HepG2 (cell line): ENCODE measurements around the gene IRF2. TPM values are rescaled to one million over a fixed set of nuclear protein-coding genes. Genes with fewer than 3 reads are reported as not detected.

Experiments used
- ATAC-seq: fragments of 200-7000 bp; cut with Tn5 transposase; 3 replicates; pipeline ENCODE4 v1.9.1; 2020; ENCODE audit warnings: mild to moderate bottlenecking, moderate library complexity
- BruUV-seq: library from RNA; stranded (reverse); fragments of 400-500 nt; replicated peaks from 2 replicates; lab custom pipeline; 2021; lab: Mats Ljungman, UMichigan
- CTCF ChIA-PET: fragments of 300-600 bp; formaldehyde crosslinking; extraction: SDS; loops from one replicate; lab custom pipeline; 2021; ENCODE audit warnings: low total read pairs, inconsistent platforms, low intra/inter-chr PET ratio; lab: Yijun Ruan, JAX
- POLR2A ChIA-PET: fragments of 350-600 bp; sonication (Branson Sonifier 250); formaldehyde crosslinking; loops from one replicate; lab custom pipeline; 2020; ENCODE audit warnings: antibody characterized with exemption, inconsistent platforms; lab: Yijun Ruan, JAX
- DNase-seq: peaks from one replicate; pipeline ENCODE4 v3.0.0-alpha.2; 2015; ENCODE audit warnings: low spot score
- FAIRE-seq: peaks from 3 replicates; lab custom pipeline; 2011; peaks lifted over from hg19 to GRCh38; lab: Jason Lieb, UNC
- H2AFZ ChIP-seq: one replicate; pipeline ENCODE4 v1.6.1; 2011; ENCODE audit warnings: low read length, inconsistent platforms
- H3K27ac ChIP-seq: fragments of 300-600 bp; 3 replicates; pipeline ENCODE4 v1.8.0; 2011; ENCODE audit warnings: mixed run types, mild to moderate bottlenecking, mixed read lengths, low read length, inconsistent platforms; ENCODE audit not compliant: insufficient read depth; ENCODE audit errors: extremely low read length
- H3K27me3 ChIP-seq, 2 experiments: fragments of 200-600 bp in 1 of 2; 2 replicates in 1 of 2; 3 replicates in 1 of 2; pipeline versions ENCODE4 v1.6.0 to v1.8.0; 2011; ENCODE audit warnings: low read length in 2 of 2, mild to moderate bottlenecking in 2 of 2, moderate library complexity in 2 of 2, inconsistent platforms in 1 of 2; ENCODE audit not compliant: insufficient read depth in 2 of 2, control insufficient read depth in 1 of 2
- H3K36me3 ChIP-seq, 2 experiments: fragments of 200-600 bp in 1 of 2; replicated peaks in 1 of 2; 2 replicates in 1 of 2; 3 replicates in 1 of 2; pipeline versions ENCODE4 v1.5.1 to v1.8.0; 2011; ENCODE audit warnings: low read length in 2 of 2, inconsistent platforms in 1 of 2; ENCODE audit not compliant: insufficient read depth in 2 of 2, control insufficient read depth in 1 of 2
- H3K4me1 ChIP-seq: 2 replicates; pipeline ENCODE4 v1.5.1; 2012; ENCODE audit warnings: low read length, inconsistent platforms; ENCODE audit not compliant: insufficient read depth
- H3K4me2 ChIP-seq: 2 replicates; pipeline ENCODE4 v1.6.0; 2011; ENCODE audit warnings: low read depth, low read length, inconsistent platforms
- H3K4me3 ChIP-seq, 3 experiments: fragments of 200-600 bp in 1 of 3; sonication (generic), shearing (Covaris generic) in 1 of 3; replicated peaks in 1 of 3; 2 replicates each; pipeline ENCODE4 v1.5.1; 2011 to 2016; ENCODE audit warnings: low read length in 3 of 3, inconsistent platforms in 2 of 3, low read depth in 2 of 3, mild to moderate bottlenecking in 2 of 3, control low read depth in 1 of 3, mixed read lengths in 1 of 3; ENCODE audit not compliant: insufficient read depth in 1 of 3
- H3K79me2 ChIP-seq: one replicate; pipeline ENCODE4 v1.6.1; 2011; ENCODE audit warnings: low read length, inconsistent platforms; ENCODE audit not compliant: insufficient read depth
- H3K9ac ChIP-seq: 2 replicates; pipeline ENCODE4 v1.6.0; 2011; ENCODE audit warnings: mild to moderate bottlenecking, low read depth, low read length, inconsistent platforms; ENCODE audit not compliant: insufficient read depth
- H3K9me3 ChIP-seq: 2 replicates; pipeline ENCODE4 v1.5.1; 2012; ENCODE audit warnings: mild to moderate bottlenecking, low read length
- H4K20me1 ChIP-seq: 2 replicates; pipeline ENCODE4 v1.6.0; 2011; ENCODE audit warnings: inconsistent platforms, mild to moderate bottlenecking, low read length, moderate library complexity; ENCODE audit not compliant: insufficient read depth
- CCDC6 ChIP-seq: sonication (generic); formaldehyde crosslinking; IDR thresholded peaks from 2 replicates; pipeline ENCODE4 v1.8.1; 2022; ENCODE audit warnings: mild to moderate bottlenecking, missing genetic modification reagents, moderate library complexity
- REL ChIP-seq: sonication (generic); formaldehyde crosslinking; conservative IDR thresholded peaks from 2 replicates; pipeline ENCODE4 v1.8.0; 2022; ENCODE audit warnings: mild to moderate bottlenecking, missing genetic modification reagents, moderate library complexity
- TBP ChIP-seq: sonication (generic); formaldehyde crosslinking; IDR thresholded peaks from 2 replicates; pipeline ENCODE4 v1.5.0; 2020; ENCODE audit warnings: missing genetic modification reagents
- ZNF17 ChIP-seq: sonication (generic); formaldehyde crosslinking; IDR thresholded peaks from 2 replicates; pipeline ENCODE4 v1.5.0; 2020; ENCODE audit warnings: mild to moderate bottlenecking, missing genetic modification reagents
- ZNF335 ChIP-seq: sonication (generic); formaldehyde crosslinking; IDR thresholded peaks from 2 replicates; pipeline ENCODE4 v1.4.0; 2020; ENCODE audit warnings: missing genetic modification reagents
- ZNF383 ChIP-seq: sonication (generic); formaldehyde crosslinking; IDR thresholded peaks from 2 replicates; pipeline ENCODE4 v1.4.0; 2020; ENCODE audit warnings: missing genetic modification reagents, mild to moderate bottlenecking, borderline replicate concordance
- ZSCAN30 ChIP-seq: sonication (generic); formaldehyde crosslinking; IDR thresholded peaks from 2 replicates; pipeline ENCODE4 v1.5.0; 2020; ENCODE audit warnings: mild to moderate bottlenecking, missing genetic modification reagents
- whole genome bisulfite sequencing: methylation state at CpG from one replicate; pipeline ENCODE4 v1.1.6; 2017; ENCODE audit warnings: low lambda C conversion rate; 5-methylcytosine and 5-hydroxymethylcytosine counted together
- in situ Hi-C: cut with HindIII; loops from 2 replicates; pipeline ENCODE4 v1.10.0; 2017; ENCODE audit warnings: low pct_unique_long_range_greater_than_20kb; ENCODE audit not compliant: extremely low pct_ligation_motif_present
- intact Hi-C: fragments of 100-400 bp; cut with micrococcal nuclease; formaldehyde crosslinking; loops from one replicate; pipeline ENCODE4 v1.10.0; 2022; ENCODE audit not compliant: unreplicated experiment
- polyA plus RNA-seq, 8 experiments: library from polyadenylated mRNA; depleted of rRNA in 3 of 8; stranded (reverse) in 7 of 8; unstranded in 1 of 8; fragments of >200 nt; fragmentation: Illumina TruSeq in 4 of 8; extraction: Trizol in 4 of 8; gene quantifications; 2 replicates each; pipeline versions ENCODE4 v1.2.1 to v1.2.3, GENCODE V29; 2011 to 2016; ENCODE audit warnings: low read depth in 4 of 8, missing spikeins in 1 of 8, mixed read lengths in 1 of 8; ENCODE audit not compliant: insufficient read depth in 1 of 8
- total RNA-seq, 5 experiments: library from RNA; depleted of rRNA; stranded (reverse); fragments of >200 nt; fragmentation: Illumina TruSeq; extraction: Trizol; gene quantifications; 2 replicates each; pipeline ENCODE4 v1.2.3, GENCODE V29; 2016; ENCODE audit warnings: low read depth in 1 of 5
- TF ChIP-seq, protein P1 (sequence below): sonication (generic); formaldehyde crosslinking; IDR thresholded peaks from 2 replicates; pipeline ENCODE4 v1.9.0; 2021; ENCODE audit warnings: missing genetic modification reagents, borderline replicate concordance
- TF ChIP-seq, protein P2 (sequence below): sonication (generic); formaldehyde crosslinking; IDR thresholded peaks from 2 replicates; pipeline ENCODE4 v1.5.0; 2020; ENCODE audit warnings: mild to moderate bottlenecking, missing genetic modification reagents, borderline replicate concordance
- TF ChIP-seq, protein P3 (sequence below): sonication (generic); formaldehyde crosslinking; conservative IDR thresholded peaks from 2 replicates; pipeline ENCODE4 v1.4.0; 2020; ENCODE audit warnings: mild to moderate bottlenecking, missing genetic modification reagents, moderate library complexity

IRF2 gene
- total and polyA plus RNA-seq, 2 of the 13 experiments (the other 11 are each of a cell fraction or from before 2014, with no cell fraction given) = 15.5 to 28.8 TPM

DNA sequence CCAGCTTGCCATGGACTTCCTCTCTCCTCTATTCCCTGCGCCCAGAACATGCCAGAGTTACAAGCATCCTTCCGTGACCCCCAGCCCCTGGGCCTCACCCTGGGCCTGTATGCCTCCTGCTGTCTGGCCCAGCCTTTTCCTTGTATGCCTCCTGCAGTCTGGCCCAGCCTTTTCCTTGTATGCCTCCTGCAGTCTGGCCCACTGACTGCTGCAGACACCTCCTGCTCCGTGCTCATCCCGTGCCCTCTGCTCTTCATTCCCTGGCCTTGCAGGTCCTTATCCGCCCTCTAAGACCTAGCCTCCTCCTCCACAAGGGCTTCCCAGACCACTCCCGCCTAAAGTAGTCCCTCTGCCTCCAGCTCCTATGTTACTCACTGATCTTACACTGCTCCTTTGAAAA lies 44.2 kb downstream of the IRF2 start (continued):
- TF ChIP-seq, protein P1, sequence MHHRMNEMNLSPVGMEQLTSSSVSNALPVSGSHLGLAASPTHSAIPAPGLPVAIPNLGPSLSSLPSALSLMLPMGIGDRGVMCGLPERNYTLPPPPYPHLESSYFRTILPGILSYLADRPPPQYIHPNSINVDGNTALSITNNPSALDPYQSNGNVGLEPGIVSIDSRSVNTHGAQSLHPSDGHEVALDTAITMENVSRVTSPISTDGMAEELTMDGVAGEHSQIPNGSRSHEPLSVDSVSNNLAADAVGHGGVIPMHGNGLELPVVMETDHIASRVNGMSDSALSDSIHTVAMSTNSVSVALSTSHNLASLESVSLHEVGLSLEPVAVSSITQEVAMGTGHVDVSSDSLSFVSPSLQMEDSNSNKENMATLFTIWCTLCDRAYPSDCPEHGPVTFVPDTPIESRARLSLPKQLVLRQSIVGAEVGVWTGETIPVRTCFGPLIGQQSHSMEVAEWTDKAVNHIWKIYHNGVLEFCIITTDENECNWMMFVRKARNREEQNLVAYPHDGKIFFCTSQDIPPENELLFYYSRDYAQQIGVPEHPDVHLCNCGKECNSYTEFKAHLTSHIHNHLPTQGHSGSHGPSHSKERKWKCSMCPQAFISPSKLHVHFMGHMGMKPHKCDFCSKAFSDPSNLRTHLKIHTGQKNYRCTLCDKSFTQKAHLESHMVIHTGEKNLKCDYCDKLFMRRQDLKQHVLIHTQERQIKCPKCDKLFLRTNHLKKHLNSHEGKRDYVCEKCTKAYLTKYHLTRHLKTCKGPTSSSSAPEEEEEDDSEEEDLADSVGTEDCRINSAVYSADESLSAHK (CRISPR knock-in tag) = no peak
- no peak for TF ChIP-seq CCDC6 (CRISPR knock-in tag)
- no peak for TF ChIP-seq TBP (CRISPR knock-in tag)

DNA sequence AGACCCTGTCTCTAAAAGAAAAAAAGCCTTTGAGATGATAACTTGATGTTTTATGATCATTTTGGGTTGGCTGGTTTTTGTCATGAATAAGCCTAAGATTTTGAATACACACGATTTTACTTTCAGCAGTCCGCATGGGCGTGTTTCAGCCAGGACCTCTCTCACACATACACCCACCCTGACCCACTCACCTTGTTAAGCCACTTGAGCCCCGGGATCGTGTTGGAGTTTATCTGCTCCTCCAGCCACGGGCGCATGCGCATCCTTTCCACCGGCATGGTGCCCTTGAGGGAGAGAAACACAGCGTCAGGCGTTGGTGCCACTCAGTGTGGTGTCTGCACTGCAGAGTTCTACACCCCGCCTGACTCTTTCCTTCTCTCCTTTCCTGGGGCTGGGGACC lies 45.6 kb downstream of the IRF2 start:
- Histone ChIP-seq H3K4me1 (peaks cover 22% of the 10 kb centered on the region), H4K20me1 (peaks cover 3% of the 10 kb centered on the region; the same call in 1 of the 2 replicates), H3K36me3 (peaks cover 6 to 41% of the 10 kb centered on the region in 2 experiments; a peak in 4 of 5 replicates), H2AFZ (no peak overlapping the region), H3K4me3 (no peak overlapping the region), H3K27me3 (no peaks in the 10 kb centered on the region), H3K9ac (no peak overlapping the region), H3K79me2 (peaks cover 27% of the 10 kb centered on the region), H3K27ac (no peak overlapping the region), H3K9me3 (no peaks in the 10 kb centered on the region), H3K4me2 (no peak overlapping the region)
- no peak for ATAC-seq
- ChIA-PET POLR2A (no interaction called here), CTCF (no interaction called here)
- 98% methylated on average over 12 of the region's 12 CpGs for WGBS
- FAIRE-seq = no peak
- intact Hi-C loops = no loop called here
- BruUV-seq = no TSS peak
- in situ Hi-C loops = no loop called here
- no peak for DNase-seq
- TF ChIP-seq ZSCAN30 (CRISPR knock-in tag) (no peak), ZNF17 (no peak), ZNF335 (CRISPR knock-in tag) (no peak), ZNF383 (CRISPR knock-in tag) (no peak), REL (CRISPR knock-in tag) (no peak)
- TF ChIP-seq, protein P2, sequence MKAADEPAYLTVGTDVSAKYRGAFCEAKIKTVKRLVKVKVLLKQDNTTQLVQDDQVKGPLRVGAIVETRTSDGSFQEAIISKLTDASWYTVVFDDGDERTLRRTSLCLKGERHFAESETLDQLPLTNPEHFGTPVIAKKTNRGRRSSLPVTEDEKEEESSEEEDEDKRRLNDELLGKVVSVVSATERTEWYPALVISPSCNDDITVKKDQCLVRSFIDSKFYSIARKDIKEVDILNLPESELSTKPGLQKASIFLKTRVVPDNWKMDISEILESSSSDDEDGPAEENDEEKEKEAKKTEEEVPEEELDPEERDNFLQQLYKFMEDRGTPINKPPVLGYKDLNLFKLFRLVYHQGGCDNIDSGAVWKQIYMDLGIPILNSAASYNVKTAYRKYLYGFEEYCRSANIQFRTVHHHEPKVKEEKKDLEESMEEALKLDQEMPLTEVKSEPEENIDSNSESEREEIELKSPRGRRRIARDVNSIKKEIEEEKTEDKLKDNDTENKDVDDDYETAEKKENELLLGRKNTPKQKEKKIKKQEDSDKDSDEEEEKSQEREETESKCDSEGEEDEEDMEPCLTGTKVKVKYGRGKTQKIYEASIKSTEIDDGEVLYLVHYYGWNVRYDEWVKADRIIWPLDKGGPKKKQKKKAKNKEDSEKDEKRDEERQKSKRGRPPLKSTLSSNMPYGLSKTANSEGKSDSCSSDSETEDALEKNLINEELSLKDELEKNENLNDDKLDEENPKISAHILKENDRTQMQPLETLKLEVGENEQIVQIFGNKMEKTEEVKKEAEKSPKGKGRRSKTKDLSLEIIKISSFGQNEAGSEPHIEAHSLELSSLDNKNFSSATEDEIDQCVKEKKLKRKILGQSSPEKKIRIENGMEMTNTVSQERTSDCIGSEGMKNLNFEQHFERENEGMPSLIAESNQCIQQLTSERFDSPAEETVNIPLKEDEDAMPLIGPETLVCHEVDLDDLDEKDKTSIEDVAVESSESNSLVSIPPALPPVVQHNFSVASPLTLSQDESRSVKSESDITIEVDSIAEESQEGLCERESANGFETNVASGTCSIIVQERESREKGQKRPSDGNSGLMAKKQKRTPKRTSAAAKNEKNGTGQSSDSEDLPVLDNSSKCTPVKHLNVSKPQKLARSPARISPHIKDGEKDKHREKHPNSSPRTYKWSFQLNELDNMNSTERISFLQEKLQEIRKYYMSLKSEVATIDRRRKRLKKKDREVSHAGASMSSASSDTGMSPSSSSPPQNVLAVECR = no peak
- TF ChIP-seq, protein P3, sequence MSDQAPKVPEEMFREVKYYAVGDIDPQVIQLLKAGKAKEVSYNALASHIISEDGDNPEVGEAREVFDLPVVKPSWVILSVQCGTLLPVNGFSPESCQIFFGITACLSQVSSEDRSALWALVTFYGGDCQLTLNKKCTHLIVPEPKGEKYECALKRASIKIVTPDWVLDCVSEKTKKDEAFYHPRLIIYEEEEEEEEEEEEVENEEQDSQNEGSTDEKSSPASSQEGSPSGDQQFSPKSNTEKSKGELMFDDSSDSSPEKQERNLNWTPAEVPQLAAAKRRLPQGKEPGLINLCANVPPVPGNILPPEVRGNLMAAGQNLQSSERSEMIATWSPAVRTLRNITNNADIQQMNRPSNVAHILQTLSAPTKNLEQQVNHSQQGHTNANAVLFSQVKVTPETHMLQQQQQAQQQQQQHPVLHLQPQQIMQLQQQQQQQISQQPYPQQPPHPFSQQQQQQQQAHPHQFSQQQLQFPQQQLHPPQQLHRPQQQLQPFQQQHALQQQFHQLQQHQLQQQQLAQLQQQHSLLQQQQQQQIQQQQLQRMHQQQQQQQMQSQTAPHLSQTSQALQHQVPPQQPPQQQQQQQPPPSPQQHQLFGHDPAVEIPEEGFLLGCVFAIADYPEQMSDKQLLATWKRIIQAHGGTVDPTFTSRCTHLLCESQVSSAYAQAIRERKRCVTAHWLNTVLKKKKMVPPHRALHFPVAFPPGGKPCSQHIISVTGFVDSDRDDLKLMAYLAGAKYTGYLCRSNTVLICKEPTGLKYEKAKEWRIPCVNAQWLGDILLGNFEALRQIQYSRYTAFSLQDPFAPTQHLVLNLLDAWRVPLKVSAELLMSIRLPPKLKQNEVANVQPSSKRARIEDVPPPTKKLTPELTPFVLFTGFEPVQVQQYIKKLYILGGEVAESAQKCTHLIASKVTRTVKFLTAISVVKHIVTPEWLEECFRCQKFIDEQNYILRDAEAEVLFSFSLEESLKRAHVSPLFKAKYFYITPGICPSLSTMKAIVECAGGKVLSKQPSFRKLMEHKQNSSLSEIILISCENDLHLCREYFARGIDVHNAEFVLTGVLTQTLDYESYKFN (CRISPR knock-in tag) = no peak
